HepG2 (cell line): ENCODE data around the gene ELAC1. TPM values are rescaled to one million over a fixed set of nuclear protein-coding genes. Genes with fewer than 3 reads are reported as not detected.

ENCODE experiments used
- AFF4 ChIP-seq: sonication (generic); formaldehyde crosslinking; IDR thresholded peaks from 2 replicates; pipeline ENCODE4 v1.4.0; 2020; ENCODE audit warnings: missing genetic modification reagents
- BCL6 ChIP-seq: IDR thresholded peaks from 2 replicates; pipeline ENCODE4 v1.6.1; 2016; ENCODE audit warnings: missing genetic modification reagents, missing compliant biosample characterization
- BCLAF1 ChIP-seq: fragments of 450-650 bp; IDR thresholded peaks from 2 replicates; pipeline ENCODE4 v1.6.1; 2017; ENCODE audit warnings: mild to moderate bottlenecking
- BORCS8-MEF2B ChIP-seq: sonication (generic); formaldehyde crosslinking; IDR thresholded peaks from 2 replicates; pipeline ENCODE4 v1.8.0; 2022; ENCODE audit warnings: mild to moderate bottlenecking, missing genetic modification reagents
- CBX1 ChIP-seq: IDR thresholded peaks from one replicate; pipeline ENCODE4 v1.6.1; 2016; ENCODE audit warnings: antibody characterized with exemption, low read depth
- DMAP1 ChIP-seq: IDR thresholded peaks from 2 replicates; pipeline ENCODE4 v1.6.1; 2016
- DR1 ChIP-seq: sonication (generic); formaldehyde crosslinking; IDR thresholded peaks from 2 replicates; pipeline ENCODE4 v1.8.0; 2021; ENCODE audit warnings: mild to moderate bottlenecking, missing genetic modification reagents, inconsistent platforms
- DZIP1 ChIP-seq: sonication (generic); formaldehyde crosslinking; IDR thresholded peaks from 2 replicates; pipeline ENCODE4 v1.5.0; 2020; ENCODE audit warnings: mild to moderate bottlenecking, missing genetic modification reagents
- GATAD2A ChIP-seq: IDR thresholded peaks from 2 replicates; pipeline ENCODE4 v1.6.1; 2016
- MLX ChIP-seq: IDR thresholded peaks from 2 replicates; pipeline ENCODE4 v1.6.1; 2016
- SIN3B ChIP-seq: fragments of 150-350 bp; IDR thresholded peaks from 2 replicates; pipeline ENCODE4 v1.6.1; 2014; ENCODE audit warnings: low read length
- SMARCE1 ChIP-seq: fragments of 450-650 bp; IDR thresholded peaks from 2 replicates; pipeline ENCODE4 v1.6.1; 2017; ENCODE audit warnings: borderline replicate concordance
- TCF7L2 ChIP-seq: IDR thresholded peaks from 2 replicates; pipeline ENCODE4 v1.6.1; 2011; ENCODE audit warnings: mild to moderate bottlenecking, low read depth, low read length, moderate library complexity
- ZBTB21 ChIP-seq: sonication (generic); formaldehyde crosslinking; IDR thresholded peaks from 2 replicates; pipeline ENCODE4 v1.4.0; 2020; ENCODE audit warnings: missing genetic modification reagents
- ZNF205 ChIP-seq: IDR thresholded peaks from 2 replicates; pipeline ENCODE4 v1.6.1; 2018; ENCODE audit warnings: missing biosample characterization, missing genetic modification reagents
- ZNF274 ChIP-seq: sonication (generic); formaldehyde crosslinking; IDR thresholded peaks from 2 replicates; pipeline ENCODE4 v1.5.1; 2020; ENCODE audit warnings: mild to moderate bottlenecking, missing genetic modification reagents
- ZNF710 ChIP-seq: sonication (generic); formaldehyde crosslinking; IDR thresholded peaks from 2 replicates; pipeline ENCODE4 v1.5.0; 2020; ENCODE audit warnings: mild to moderate bottlenecking, missing genetic modification reagents, borderline replicate concordance
- ZNF747 ChIP-seq: sonication (generic); formaldehyde crosslinking; IDR thresholded peaks from 2 replicates; pipeline ENCODE4 v1.8.1; 2023; ENCODE audit warnings: missing genetic modification reagents, mild to moderate bottlenecking, borderline replicate concordance
- polyA plus RNA-seq, 8 experiments: library from polyadenylated mRNA; depleted of rRNA in 3 of 8; stranded (reverse) in 7 of 8; unstranded in 1 of 8; fragments of >200 nt; fragmentation: Illumina TruSeq in 4 of 8; extraction: Trizol in 4 of 8; gene quantifications; 2 replicates each; pipeline versions ENCODE4 v1.2.1 to v1.2.3, GENCODE V29; 2011 to 2016; ENCODE audit warnings: low read depth in 4 of 8, missing spikeins in 1 of 8, mixed read lengths in 1 of 8; ENCODE audit not compliant: insufficient read depth in 1 of 8
- total RNA-seq, 5 experiments: library from RNA; depleted of rRNA; stranded (reverse); fragments of >200 nt; fragmentation: Illumina TruSeq; extraction: Trizol; gene quantifications; 2 replicates each; pipeline ENCODE4 v1.2.3, GENCODE V29; 2016; ENCODE audit warnings: low read depth in 1 of 5

ELAC1 gene
- total and polyA plus RNA-seq, 2 of the 13 experiments (the other 11 are each of a cell fraction or from before 2014, with no cell fraction given), result 1.9 to 3.6 TPM

GRCh38 chr18:50967714-50968661 is at the start of gene ELAC1 (continued):
- TF ChIP-seq AFF4 (no peak), DZIP1 (CRISPR knock-in tag) (no peak; the same call in 1 of the 2 replicates), BCLAF1 (no peak), BCL6 (peak; percentile 24; the same call in 1 of the 2 replicates), ZNF205 (peak; percentile 45; the same call in 1 of the 2 replicates), DR1 (CRISPR knock-in tag) (peak; percentile 55; the same call in 1 of the 2 replicates), SMARCE1 (no peak), CBX1 (no peak), ZBTB21 (no peak), ZNF747 (CRISPR knock-in tag) (no peak; the same call in 1 of the 2 replicates), DMAP1 (CRISPR knock-in tag) (peak; percentile 70), ZNF710 (CRISPR knock-in tag) (no peak), ZNF274 (no peak), MLX (CRISPR knock-in tag) (no peak), BORCS8-MEF2B (peak; percentile 81; the same call in 1 of the 2 replicates), GATAD2A (CRISPR knock-in tag) (no peak), SIN3B (no peak), TCF7L2 (no peak)
